PC-9 (cell line): ENCODE results near the gene TCP11.

Experiments
- CTCF ChIP-seq: fragments of 200-600 bp; sonication (generic); conservative IDR thresholded peaks from 2 replicates; pipeline ENCODE4 v1.6.1; 2017; ENCODE audit warnings: mixed run types, antibody characterized with exemption, mild to moderate bottlenecking, moderate library complexity
- EZH2 ChIP-seq: fragments of 200-600 bp; sonication (generic); IDR thresholded peaks from 2 replicates; pipeline ENCODE4 v1.8.0; 2017; ENCODE audit warnings: antibody characterized with exemption, low read depth

- no peak for TF ChIP-seq CTCF
- no peak for TF ChIP-seq EZH2
Measured at GRCh38 chr6:35152067-35152707, 11.0 kb upstream of the TCP11 start.
